ACC112 (cell line): ENCODE results near the gene TEAD1.

Source experiments
- H2AFZ ChIP-seq: fragments of 200-600 bp; sonication (generic); one replicate; pipeline ENCODE4 v1.6.0; 2017; ENCODE audit warnings: antibody characterized with exemption, low read length; ENCODE audit not compliant: unreplicated experiment
- H3K27ac ChIP-seq: fragments of 200-600 bp; sonication (generic); 2 replicates; pipeline ENCODE4 v1.5.1; 2014; ENCODE audit warnings: low read depth, mild to moderate bottlenecking, antibody characterized with exemption, low read length, moderate library complexity
- H3K27me3 ChIP-seq: fragments of 200-600 bp; sonication (generic); 2 replicates; pipeline ENCODE4 v1.6.1; 2014; ENCODE audit warnings: mild to moderate bottlenecking, antibody characterized with exemption, low read length, moderate library complexity, mixed read lengths; ENCODE audit not compliant: insufficient read depth
- H3K36me3 ChIP-seq: fragments of 200-600 bp; sonication (generic); 2 replicates; pipeline ENCODE4 v1.6.1; 2016; ENCODE audit warnings: mild to moderate bottlenecking, antibody characterized with exemption, low read length, moderate library complexity, mixed read lengths; ENCODE audit not compliant: insufficient read depth
- H3K4me1 ChIP-seq: fragments of 200-600 bp; sonication (generic); one replicate; pipeline ENCODE4 v1.6.1; 2016; ENCODE audit warnings: low read length, mixed read lengths; ENCODE audit not compliant: insufficient read depth, unreplicated experiment, control insufficient read depth
- H3K4me3 ChIP-seq: fragments of 200-600 bp; sonication (generic); 2 replicates; pipeline ENCODE4 v1.5.1; 2014; ENCODE audit warnings: mild to moderate bottlenecking, low read depth, low read length
- H3K79me2 ChIP-seq: fragments of 200-600 bp; sonication (generic); one replicate; pipeline ENCODE4 v1.6.0; 2016; ENCODE audit warnings: low read length; ENCODE audit not compliant: control insufficient read depth, unreplicated experiment, insufficient read depth

TEAD1 gene

GRCh38 chr11:12927886-12928285 lies 253.7 kb downstream of the TEAD1 start:
- H3K27ac ChIP-seq, result no peak overlapping the region
- no peaks in the 10 kb centered on the region for H3K27me3 ChIP-seq
- H3K4me1 ChIP-seq, result no peaks in the 10 kb centered on the region
- peaks cover 38% of the 10 kb centered on the region for H3K36me3 ChIP-seq
- H3K79me2 ChIP-seq, result no peaks in the 10 kb centered on the region
- no peak overlapping the region for H3K4me3 ChIP-seq
- no peak overlapping the region for H2AFZ ChIP-seq

DNA sequence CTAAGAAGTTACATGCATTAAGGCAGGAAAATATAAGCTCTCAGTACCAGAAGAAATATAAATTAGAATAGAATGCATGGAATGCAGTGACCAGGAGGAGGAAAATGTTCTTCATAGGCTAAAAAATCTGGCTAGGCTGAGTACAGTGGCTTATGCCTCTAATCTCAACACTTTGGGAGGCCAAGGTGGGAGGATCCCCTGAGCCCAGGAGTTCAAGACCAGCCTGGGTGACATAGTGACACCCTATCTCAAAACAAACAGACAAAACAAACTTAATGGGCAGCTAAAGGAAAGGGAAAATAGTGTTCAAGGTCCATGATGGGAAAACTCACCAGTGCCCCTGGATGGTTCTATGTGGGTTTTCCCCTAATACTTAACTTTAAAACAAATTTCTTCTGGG lies 256.6 kb downstream of the TEAD1 start:
- Histone ChIP-seq H3K4me3 (no peak overlapping the region), H2AFZ (no peak overlapping the region), H3K36me3 (peaks cover 40% of the 10 kb centered on the region), H3K27me3 (no peaks in the 10 kb centered on the region), H3K79me2 (no peaks in the 10 kb centered on the region), H3K27ac (no peak overlapping the region), H3K4me1 (no peaks in the 10 kb centered on the region)

GRCh38 chr11:12932485-12932884 lies 258.3 kb downstream of the TEAD1 start:
- no peak overlapping the region for H3K27ac ChIP-seq
- H2AFZ ChIP-seq, result no peak overlapping the region
- no peak overlapping the region for H3K4me3 ChIP-seq
- no peaks in the 10 kb centered on the region for H3K27me3 ChIP-seq
- no peaks in the 10 kb centered on the region for H3K79me2 ChIP-seq
- no peaks in the 10 kb centered on the region for H3K4me1 ChIP-seq
- H3K36me3 ChIP-seq, result peaks cover 44% of the 10 kb centered on the region

DNA sequence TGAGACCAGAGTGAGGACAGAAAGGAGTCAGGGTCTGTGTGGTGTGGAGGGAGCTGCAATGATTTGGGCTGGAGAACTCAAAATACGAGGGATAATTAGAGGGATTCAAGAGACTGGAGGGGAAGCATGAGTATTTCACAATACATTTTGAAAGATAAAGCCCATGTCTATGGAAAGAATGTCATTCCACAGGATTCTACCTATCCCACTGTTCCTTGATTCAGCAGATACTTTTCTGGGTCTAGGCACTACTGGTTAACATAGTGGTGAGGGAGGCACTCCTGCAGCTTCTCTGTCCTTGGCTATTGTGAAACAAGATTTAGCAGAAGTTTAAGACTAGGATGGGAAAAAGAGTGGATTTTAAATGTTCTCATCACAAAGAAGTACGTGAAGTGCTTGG lies 262.0 kb downstream of the TEAD1 start:
- H3K4me1 ChIP-seq, result no peaks in the 10 kb centered on the region
- no peak overlapping the region for H2AFZ ChIP-seq
- H3K4me3 ChIP-seq, result no peak overlapping the region
- peaks cover 54% of the 10 kb centered on the region for H3K36me3 ChIP-seq
- H3K27me3 ChIP-seq, result no peaks in the 10 kb centered on the region
- H3K27ac ChIP-seq, result no peak overlapping the region
- no peaks in the 10 kb centered on the region for H3K79me2 ChIP-seq

DNA sequence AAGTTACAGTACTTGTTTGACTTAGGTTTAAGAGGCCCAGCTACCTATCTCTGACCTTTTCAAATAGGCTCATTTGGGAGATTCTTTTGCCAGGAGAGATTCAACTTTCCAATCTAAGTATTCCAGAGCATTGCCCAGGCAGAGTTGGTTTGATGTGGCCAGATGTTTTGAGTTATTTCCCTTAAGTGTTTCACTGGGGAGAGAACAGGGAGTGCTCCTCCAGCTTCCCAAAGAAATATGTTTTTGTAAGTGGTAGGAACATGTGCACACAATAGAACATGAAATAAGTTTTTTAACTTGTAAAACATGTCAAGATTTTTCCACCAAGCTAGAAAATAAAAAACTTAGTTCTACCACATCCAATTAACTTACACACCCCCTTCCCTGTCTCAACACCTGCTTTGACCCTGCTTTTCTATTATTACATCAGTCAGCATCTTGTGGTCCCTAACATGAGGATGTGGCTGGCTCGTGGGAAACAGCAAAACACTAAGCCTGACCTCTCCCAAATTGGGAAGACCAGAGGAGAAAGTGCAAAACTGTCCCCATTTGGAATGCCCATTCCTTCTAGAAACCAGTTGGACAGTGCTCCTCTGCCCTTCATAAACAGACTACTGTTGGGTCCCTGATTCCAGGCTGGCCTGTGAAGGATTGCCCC lies 264.5 kb downstream of the TEAD1 start:
- Histone ChIP-seq H3K27me3 (no peaks in the 10 kb centered on the region), H3K79me2 (no peaks in the 10 kb centered on the region)

GRCh38 chr11:12941671-12942070 lies 267.4 kb downstream of the TEAD1 start:
- Histone ChIP-seq H3K4me1 (no peaks in the 10 kb centered on the region), H3K4me3 (no peak overlapping the region), H3K79me2 (no peaks in the 10 kb centered on the region), H3K27ac (no peak overlapping the region), H2AFZ (no peak overlapping the region), H3K36me3 (peaks cover 66% of the 10 kb centered on the region), H3K27me3 (no peaks in the 10 kb centered on the region)

More for the DNA sequence above, 264.5 kb downstream of the TEAD1 start:
- H3K36me3 ChIP-seq, result peaks cover 57% of the 10 kb centered on the region
- no peaks in the 10 kb centered on the region for H3K4me1 ChIP-seq
- H3K27ac ChIP-seq, result no peak overlapping the region
- H2AFZ ChIP-seq, result no peak overlapping the region
- no peak overlapping the region for H3K4me3 ChIP-seq

DNA sequence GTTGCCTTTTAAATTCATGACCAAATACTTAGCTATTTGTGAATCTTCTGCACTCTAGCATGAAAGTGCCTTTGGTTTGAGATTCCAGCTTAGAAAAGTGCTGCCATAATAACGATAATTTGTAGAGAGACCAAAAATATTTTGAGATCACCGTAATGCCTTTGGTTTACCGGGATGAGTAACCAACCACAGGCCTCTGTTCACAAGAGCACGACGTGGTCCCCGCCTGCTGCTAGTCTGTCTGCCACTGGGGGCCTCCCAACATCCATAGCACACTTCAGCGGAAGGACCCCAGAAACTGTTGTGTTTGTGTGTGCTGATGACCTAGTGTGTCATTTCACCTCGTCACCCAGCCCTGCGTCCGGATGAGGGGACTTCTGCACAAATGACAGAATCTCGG lies 267.9 kb downstream of the TEAD1 start:
- peaks cover 64% of the 10 kb centered on the region for H3K36me3 ChIP-seq
- no peak overlapping the region for H3K4me3 ChIP-seq
- H2AFZ ChIP-seq, result no peak overlapping the region

GRCh38 chr11:12943311-12943710 lies 269.1 kb downstream of the TEAD1 start:
- Histone ChIP-seq H3K27me3 (no peaks in the 10 kb centered on the region), H3K4me1 (no peaks in the 10 kb centered on the region), H3K4me3 (no peak overlapping the region), H3K27ac (no peak overlapping the region), H3K36me3 (peaks cover 58% of the 10 kb centered on the region), H2AFZ (no peak overlapping the region), H3K79me2 (no peaks in the 10 kb centered on the region)

More for the DNA sequence above, 267.9 kb downstream of the TEAD1 start:
- Histone ChIP-seq H3K27me3 (no peaks in the 10 kb centered on the region), H3K79me2 (no peaks in the 10 kb centered on the region), H3K27ac (no peak overlapping the region), H3K4me1 (no peaks in the 10 kb centered on the region)

GRCh38 chr11:12944889-12945288 lies 270.7 kb downstream of the TEAD1 start:
- Histone ChIP-seq H3K79me2 (no peaks in the 10 kb centered on the region), H3K27me3 (no peaks in the 10 kb centered on the region), H3K27ac (no peak overlapping the region), H3K4me1 (no peaks in the 10 kb centered on the region), H3K4me3 (no peak overlapping the region), H2AFZ (no peak overlapping the region), H3K36me3 (peaks cover 48% of the 10 kb centered on the region)

- Histone ChIP-seq H3K27me3 (no peaks in the 10 kb centered on the region), H3K79me2 (no peaks in the 10 kb centered on the region), H3K36me3 (peaks cover 16% of the 10 kb centered on the region; the same call in 1 of the 2 replicates), H3K27ac (no peak overlapping the region), H2AFZ (no peak overlapping the region), H3K4me1 (no peaks in the 10 kb centered on the region), H3K4me3 (no peak overlapping the region)
Measured at GRCh38 chr11:12949453-12949852, 275.2 kb downstream of the TEAD1 start.

DNA sequence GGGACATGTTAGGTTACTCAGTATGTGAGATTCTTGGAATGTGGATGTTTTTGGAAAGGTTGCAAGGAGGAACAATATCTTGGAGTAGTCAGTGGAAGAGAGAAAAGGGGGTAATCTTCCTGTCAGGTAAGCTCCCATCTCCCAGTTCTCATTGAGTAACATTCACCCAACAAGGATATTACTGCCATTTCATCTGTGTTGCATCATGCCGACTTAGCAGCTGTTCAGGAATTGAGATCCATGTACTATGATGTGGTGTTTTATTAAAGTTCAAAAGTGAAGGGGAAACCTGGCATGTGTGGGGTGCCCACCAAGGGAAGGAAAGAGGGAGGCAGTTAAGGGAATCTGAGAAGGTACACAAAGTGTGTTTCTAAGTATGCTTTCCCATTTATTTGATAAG lies 276.4 kb downstream of the TEAD1 start:
- no peaks in the 10 kb centered on the region for H3K4me1 ChIP-seq
- peaks cover 8% of the 10 kb centered on the region; the same call in 1 of the 2 replicates for H3K36me3 ChIP-seq
- no peak overlapping the region for H3K27ac ChIP-seq
- no peak overlapping the region for H3K4me3 ChIP-seq
- no peaks in the 10 kb centered on the region for H3K79me2 ChIP-seq
- H2AFZ ChIP-seq, result no peak overlapping the region
- H3K27me3 ChIP-seq, result no peaks in the 10 kb centered on the region
